HG02610 (cell line): ENCODE results near the gene NASP.

Experiments
- ATAC-seq: cut with Tn5 transposase; IDR thresholded peaks from one replicate; pipeline ENCODE4 v1.9.1; 2021; ENCODE audit warnings: mild to moderate bottlenecking, moderate library complexity; ENCODE audit not compliant: unreplicated experiment

NASP gene

GRCh38 chr1:45660336-45660735, 76.5 kb downstream of the NASP start:
- no peak for ATAC-seq

GRCh38 chr1:45666836-45667235, 83.0 kb downstream of the NASP start:
- no peak for ATAC-seq

- no peak for ATAC-seq
Observed at GRCh38 chr1:45667321-45668111, 83.7 kb downstream of the NASP start.
